HEK293 (cell line): ENCODE data around the gene ISM1.

Experiments
- CTCF ChIA-PET: fragments of 350-600 bp; formaldehyde crosslinking; extraction: SDS; loops from one replicate; lab custom pipeline; 2021; ENCODE audit warnings: antibody characterized with exemption; lab: Yijun Ruan, JAX
- POLR2A ChIA-PET: fragments of 300-600 bp; formaldehyde crosslinking; extraction: SDS; loops from one replicate; lab custom pipeline; 2020; ENCODE audit warnings: antibody characterized with exemption, inconsistent platforms; lab: Yijun Ruan, JAX
- H3K27ac ChIP-seq: fragments of 200-500 bp; sonication (Bioruptor generic); 2 replicates; pipeline ENCODE4 v1.5.1; 2014; ENCODE audit warnings: low read depth, low read length, control low read depth, inconsistent platforms; ENCODE audit errors: extremely low read depth
- H3K36me3 ChIP-seq, 2 experiments: fragments of 200-500 bp in 1 of 2; sonication (Bioruptor generic) in 1 of 2; 1 replicate in 1 of 2; 2 replicates in 1 of 2; pipeline ENCODE4 v1.5.1; 2014 to 2017; ENCODE audit warnings: inconsistent platforms in 2 of 2, low read length in 2 of 2; ENCODE audit not compliant: control insufficient read depth in 2 of 2, insufficient read depth in 1 of 2
- H3K4me1 ChIP-seq: fragments of 200-500 bp; sonication (Bioruptor generic); 2 replicates; pipeline ENCODE4 v1.5.1; 2014; ENCODE audit warnings: mild to moderate bottlenecking, low read length, inconsistent platforms; ENCODE audit not compliant: control insufficient read depth, insufficient read depth
- H3K4me3 ChIP-seq: 2 replicates; pipeline ENCODE4 v1.5.1; 2011; ENCODE audit warnings: low read depth, mild to moderate bottlenecking, control low read depth, low read length, moderate library complexity
- H3K9me3 ChIP-seq: fragments of 200-500 bp; sonication (Bioruptor generic); 2 replicates; pipeline ENCODE4 v1.5.1; 2014; ENCODE audit warnings: low read depth, low read length, inconsistent platforms; ENCODE audit not compliant: control insufficient read depth, insufficient read depth
- HOXA7 ChIP-seq: sonication (generic); formaldehyde crosslinking; IDR thresholded peaks from 2 replicates; pipeline ENCODE4 v1.8.1; 2022; ENCODE audit warnings: missing genetic modification reagents, borderline replicate concordance
- SCRT1 ChIP-seq: fragments of 450-650 bp; formaldehyde crosslinking; IDR thresholded peaks from 2 replicates; pipeline ENCODE4 v1.5.1; 2016; ENCODE audit warnings: missing biosample characterization, missing genetic modification characterization, borderline replicate concordance
- SP3 ChIP-seq: fragments of 450-650 bp; formaldehyde crosslinking; IDR thresholded peaks from 2 replicates; pipeline ENCODE4 v1.5.1; 2016; ENCODE audit warnings: missing biosample characterization, missing genetic modification characterization
- TRIM28 ChIP-seq: IDR thresholded peaks from 2 replicates; pipeline ENCODE4 v1.6.1; 2011; ENCODE audit warnings: low read length, control low read depth, borderline replicate concordance
- ZBTB48 ChIP-seq: fragments of 450-650 bp; formaldehyde crosslinking; IDR thresholded peaks from 2 replicates; pipeline ENCODE4 v1.5.1; 2016; ENCODE audit warnings: missing biosample characterization, missing genetic modification characterization
- ZBTB8A ChIP-seq: fragments of 450-650 bp; formaldehyde crosslinking; IDR thresholded peaks from 2 replicates; pipeline ENCODE4 v1.5.1; 2016; ENCODE audit warnings: missing biosample characterization, missing genetic modification characterization
- ZNF2 ChIP-seq: fragments of 450-650 bp; formaldehyde crosslinking; IDR thresholded peaks from 2 replicates; pipeline ENCODE4 v1.5.1; 2016; ENCODE audit warnings: missing biosample characterization, missing genetic modification characterization
- ZNF214 ChIP-seq: fragments of 450-650 bp; formaldehyde crosslinking; IDR thresholded peaks from 2 replicates; pipeline ENCODE4 v1.5.1; 2017; ENCODE audit warnings: missing biosample characterization, mild to moderate bottlenecking, missing genetic modification characterization, borderline replicate concordance
- ZNF248 ChIP-seq: fragments of 450-650 bp; formaldehyde crosslinking; IDR thresholded peaks from 2 replicates; pipeline ENCODE4 v1.5.1; 2017; ENCODE audit warnings: missing biosample characterization, missing genetic modification characterization
- ZNF341 ChIP-seq: fragments of 450-650 bp; formaldehyde crosslinking; IDR thresholded peaks from 2 replicates; pipeline ENCODE4; 2016; ENCODE audit warnings: low read depth, missing biosample characterization, missing genetic modification characterization
- ZNF416 ChIP-seq: fragments of 450-650 bp; formaldehyde crosslinking; IDR thresholded peaks from 2 replicates; pipeline ENCODE4 v1.5.1; 2016; ENCODE audit warnings: missing biosample characterization, missing genetic modification characterization
- ZNF560 ChIP-seq: fragments of 450-650 bp; formaldehyde crosslinking; IDR thresholded peaks from 2 replicates; pipeline ENCODE4 v1.5.1; 2017; ENCODE audit warnings: missing biosample characterization, missing genetic modification characterization, borderline replicate concordance
- ZNF629 ChIP-seq: fragments of 450-650 bp; formaldehyde crosslinking; IDR thresholded peaks from 2 replicates; pipeline ENCODE4 v1.5.1; 2017; ENCODE audit warnings: missing biosample characterization, missing genetic modification characterization
- ZNF654 ChIP-seq: fragments of 450-650 bp; formaldehyde crosslinking; IDR thresholded peaks from 2 replicates; pipeline ENCODE4 v1.5.1; 2016; ENCODE audit warnings: low read depth, missing biosample characterization, missing genetic modification characterization
- ZNF768 ChIP-seq: fragments of 450-650 bp; formaldehyde crosslinking; IDR thresholded peaks from 2 replicates; pipeline ENCODE4 v1.5.1; 2018; ENCODE audit warnings: missing biosample characterization, mild to moderate bottlenecking, missing genetic modification characterization
- ZNF837 ChIP-seq: fragments of 450-650 bp; formaldehyde crosslinking; IDR thresholded peaks from 2 replicates; pipeline ENCODE4 v1.5.1; 2016; ENCODE audit warnings: missing biosample characterization, missing genetic modification characterization
- TF ChIP-seq, protein P1 (sequence below): fragments of 450-650 bp; formaldehyde crosslinking; IDR thresholded peaks from 2 replicates; pipeline ENCODE4 v1.5.1; 2016; ENCODE audit warnings: missing biosample characterization, missing genetic modification characterization
- TF ChIP-seq, protein P2 (sequence below): fragments of 450-650 bp; formaldehyde crosslinking; IDR thresholded peaks from 2 replicates; pipeline ENCODE4 v1.5.1; 2016; ENCODE audit warnings: missing biosample characterization, missing genetic modification characterization
- TF ChIP-seq, protein P3 (sequence below): fragments of 450-650 bp; formaldehyde crosslinking; IDR thresholded peaks from 2 replicates; pipeline ENCODE4 v1.5.1; 2016; ENCODE audit warnings: missing biosample characterization, missing genetic modification characterization
- TF ChIP-seq, protein P4 (sequence below): fragments of 450-650 bp; formaldehyde crosslinking; IDR thresholded peaks from 2 replicates; pipeline ENCODE4 v1.5.1; 2016; ENCODE audit warnings: missing biosample characterization, missing genetic modification characterization
- TF ChIP-seq, protein P5 (sequence below): fragments of 450-650 bp; formaldehyde crosslinking; IDR thresholded peaks from 2 replicates; pipeline ENCODE4 v1.5.1; 2016; ENCODE audit warnings: missing biosample characterization, missing genetic modification characterization
- TF ChIP-seq, protein P6 (sequence below): fragments of 450-650 bp; formaldehyde crosslinking; optimal IDR thresholded peaks from 2 replicates; pipeline ENCODE3; 2016; ENCODE audit warnings: missing biosample characterization, mild to moderate bottlenecking, missing genetic modification characterization

ISM1 gene

DNA sequence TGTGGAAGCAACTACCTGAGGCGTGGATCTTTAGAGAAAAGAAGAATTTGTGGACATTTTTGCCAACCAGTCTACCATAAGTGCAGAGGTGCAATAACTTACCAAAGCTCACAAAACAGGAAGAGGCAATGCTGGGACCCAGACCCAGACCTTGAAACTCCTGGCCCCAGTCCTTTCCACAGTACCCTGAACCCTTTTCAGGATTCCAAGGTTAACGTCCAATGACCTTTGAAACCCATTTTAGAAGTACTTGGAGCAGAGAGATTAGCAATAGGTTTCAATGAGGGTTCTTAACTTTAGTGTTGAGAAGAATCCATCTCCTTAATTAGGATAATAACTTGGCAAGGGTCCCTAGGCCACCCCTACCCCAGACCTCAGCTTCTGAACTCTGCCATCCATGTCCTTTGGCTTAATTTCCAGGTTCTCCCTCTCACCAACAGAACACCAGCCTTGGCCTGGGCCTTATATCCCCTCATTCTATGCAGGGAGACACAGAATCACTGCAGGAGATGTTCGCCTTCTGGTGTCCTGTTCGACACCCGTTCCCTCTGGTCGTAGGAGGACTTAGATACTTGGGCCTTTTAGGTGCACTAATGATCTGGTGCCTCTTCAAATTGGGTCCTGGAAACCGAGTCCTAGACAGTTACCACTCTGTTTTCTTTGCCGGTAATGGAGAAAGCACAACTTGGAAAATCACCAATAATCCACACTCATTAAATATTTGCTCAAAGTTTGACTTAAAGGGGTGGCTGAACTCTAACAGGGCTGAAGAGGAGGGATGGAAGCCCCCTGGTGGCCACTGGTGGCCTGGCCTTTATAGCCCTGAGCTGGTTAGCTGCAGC is 40.6 kb downstream of the ISM1 start:
- CTCF ChIA-PET, result interaction anchor here (0.6 to 1.9 kb wide), 31 partner anchors 8 to 1085 kb away, joined by 3 to 10 read pairs (median 4); no protein-coding TSS in a partner anchor
- Histone ChIP-seq H3K27ac (no peak overlapping the region), H3K9me3 (no peaks in the 10 kb centered on the region), H3K4me1 (no peaks in the 10 kb centered on the region), H3K36me3 (no peaks in the 10 kb centered on the region), H3K4me3 (no peak overlapping the region)
- no peak for TF ChIP-seq SP3 (tag by site-specific recombination)
- TF ChIP-seq, protein P1, sequence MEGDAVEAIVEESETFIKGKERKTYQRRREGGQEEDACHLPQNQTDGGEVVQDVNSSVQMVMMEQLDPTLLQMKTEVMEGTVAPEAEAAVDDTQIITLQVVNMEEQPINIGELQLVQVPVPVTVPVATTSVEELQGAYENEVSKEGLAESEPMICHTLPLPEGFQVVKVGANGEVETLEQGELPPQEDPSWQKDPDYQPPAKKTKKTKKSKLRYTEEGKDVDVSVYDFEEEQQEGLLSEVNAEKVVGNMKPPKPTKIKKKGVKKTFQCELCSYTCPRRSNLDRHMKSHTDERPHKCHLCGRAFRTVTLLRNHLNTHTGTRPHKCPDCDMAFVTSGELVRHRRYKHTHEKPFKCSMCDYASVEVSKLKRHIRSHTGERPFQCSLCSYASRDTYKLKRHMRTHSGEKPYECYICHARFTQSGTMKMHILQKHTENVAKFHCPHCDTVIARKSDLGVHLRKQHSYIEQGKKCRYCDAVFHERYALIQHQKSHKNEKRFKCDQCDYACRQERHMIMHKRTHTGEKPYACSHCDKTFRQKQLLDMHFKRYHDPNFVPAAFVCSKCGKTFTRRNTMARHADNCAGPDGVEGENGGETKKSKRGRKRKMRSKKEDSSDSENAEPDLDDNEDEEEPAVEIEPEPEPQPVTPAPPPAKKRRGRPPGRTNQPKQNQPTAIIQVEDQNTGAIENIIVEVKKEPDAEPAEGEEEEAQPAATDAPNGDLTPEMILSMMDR (tag by site-specific recombination), result peak; percentile 33; the same call in 1 of the 2 replicates
- TF ChIP-seq ZNF248 (tag by site-specific recombination), result no peak
- no peak for TF ChIP-seq ZNF768 (tag by site-specific recombination)
- TF ChIP-seq ZNF654 (tag by site-specific recombination), result peak; percentile 23; the same call in 1 of the 2 replicates
- POLR2A ChIA-PET, result interaction anchor here (0.7 kb wide), 1 partner anchor 9 kb away, joined by 4 read pairs; no protein-coding TSS in a partner anchor

DNA sequence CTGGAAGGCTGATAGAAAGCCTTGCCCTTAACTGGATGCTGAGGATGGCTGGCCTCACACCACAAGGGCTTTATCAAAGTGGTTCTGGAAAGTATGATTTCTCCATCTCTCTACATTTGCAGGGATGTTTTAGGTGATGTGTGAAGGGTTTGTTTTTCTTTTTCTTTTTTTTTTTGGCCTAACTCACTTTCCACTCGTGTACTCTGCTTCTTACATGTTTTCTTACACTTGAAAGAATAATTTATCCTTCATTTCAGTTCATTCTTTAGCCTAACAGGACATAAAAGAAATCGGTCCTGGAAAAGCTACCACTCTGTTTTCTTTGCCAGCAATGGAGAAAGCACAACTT is 41.2 kb downstream of the ISM1 start:
- Histone ChIP-seq H3K36me3 (no peaks in the 10 kb centered on the region), H3K9me3 (no peaks in the 10 kb centered on the region), H3K27ac (no peak overlapping the region)
- POLR2A ChIA-PET, result no interaction called here
- TF ChIP-seq HOXA7 (CRISPR knock-in tag) (no peak), ZNF214 (tag by site-specific recombination) (no peak), ZNF341 (no peak), ZNF560 (tag by site-specific recombination) (no peak), ZBTB48 (no peak), ZNF2 (tag by site-specific recombination) (no peak), ZNF416 (tag by site-specific recombination) (no peak), SCRT1 (tag by site-specific recombination) (no peak), ZBTB8A (tag by site-specific recombination) (no peak), ZNF837 (tag by site-specific recombination) (no peak), TRIM28 (no peak), ZNF629 (tag by site-specific recombination) (no peak)
- TF ChIP-seq, protein P2, sequence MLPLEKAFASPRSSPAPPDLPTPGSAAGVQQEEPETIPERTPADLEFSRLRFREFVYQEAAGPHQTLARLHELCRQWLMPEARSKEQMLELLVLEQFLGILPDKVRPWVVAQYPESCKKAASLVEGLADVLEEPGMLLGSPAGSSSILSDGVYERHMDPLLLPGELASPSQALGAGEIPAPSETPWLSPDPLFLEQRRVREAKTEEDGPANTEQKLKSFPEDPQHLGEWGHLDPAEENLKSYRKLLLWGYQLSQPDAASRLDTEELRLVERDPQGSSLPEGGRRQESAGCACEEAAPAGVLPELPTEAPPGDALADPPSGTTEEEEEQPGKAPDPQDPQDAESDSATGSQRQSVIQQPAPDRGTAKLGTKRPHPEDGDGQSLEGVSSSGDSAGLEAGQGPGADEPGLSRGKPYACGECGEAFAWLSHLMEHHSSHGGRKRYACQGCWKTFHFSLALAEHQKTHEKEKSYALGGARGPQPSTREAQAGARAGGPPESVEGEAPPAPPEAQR, result no peak
- TF ChIP-seq, protein P3, sequence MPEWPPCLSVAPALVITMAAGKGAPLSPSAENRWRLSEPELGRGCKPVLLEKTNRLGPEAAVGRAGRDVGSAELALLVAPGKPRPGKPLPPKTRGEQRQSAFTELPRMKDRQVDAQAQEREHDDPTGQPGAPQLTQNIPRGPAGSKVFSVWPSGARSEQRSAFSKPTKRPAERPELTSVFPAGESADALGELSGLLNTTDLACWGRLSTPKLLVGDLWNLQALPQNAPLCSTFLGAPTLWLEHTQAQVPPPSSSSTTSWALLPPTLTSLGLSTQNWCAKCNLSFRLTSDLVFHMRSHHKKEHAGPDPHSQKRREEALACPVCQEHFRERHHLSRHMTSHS (tag by site-specific recombination), result no peak
- TF ChIP-seq, protein P4, sequence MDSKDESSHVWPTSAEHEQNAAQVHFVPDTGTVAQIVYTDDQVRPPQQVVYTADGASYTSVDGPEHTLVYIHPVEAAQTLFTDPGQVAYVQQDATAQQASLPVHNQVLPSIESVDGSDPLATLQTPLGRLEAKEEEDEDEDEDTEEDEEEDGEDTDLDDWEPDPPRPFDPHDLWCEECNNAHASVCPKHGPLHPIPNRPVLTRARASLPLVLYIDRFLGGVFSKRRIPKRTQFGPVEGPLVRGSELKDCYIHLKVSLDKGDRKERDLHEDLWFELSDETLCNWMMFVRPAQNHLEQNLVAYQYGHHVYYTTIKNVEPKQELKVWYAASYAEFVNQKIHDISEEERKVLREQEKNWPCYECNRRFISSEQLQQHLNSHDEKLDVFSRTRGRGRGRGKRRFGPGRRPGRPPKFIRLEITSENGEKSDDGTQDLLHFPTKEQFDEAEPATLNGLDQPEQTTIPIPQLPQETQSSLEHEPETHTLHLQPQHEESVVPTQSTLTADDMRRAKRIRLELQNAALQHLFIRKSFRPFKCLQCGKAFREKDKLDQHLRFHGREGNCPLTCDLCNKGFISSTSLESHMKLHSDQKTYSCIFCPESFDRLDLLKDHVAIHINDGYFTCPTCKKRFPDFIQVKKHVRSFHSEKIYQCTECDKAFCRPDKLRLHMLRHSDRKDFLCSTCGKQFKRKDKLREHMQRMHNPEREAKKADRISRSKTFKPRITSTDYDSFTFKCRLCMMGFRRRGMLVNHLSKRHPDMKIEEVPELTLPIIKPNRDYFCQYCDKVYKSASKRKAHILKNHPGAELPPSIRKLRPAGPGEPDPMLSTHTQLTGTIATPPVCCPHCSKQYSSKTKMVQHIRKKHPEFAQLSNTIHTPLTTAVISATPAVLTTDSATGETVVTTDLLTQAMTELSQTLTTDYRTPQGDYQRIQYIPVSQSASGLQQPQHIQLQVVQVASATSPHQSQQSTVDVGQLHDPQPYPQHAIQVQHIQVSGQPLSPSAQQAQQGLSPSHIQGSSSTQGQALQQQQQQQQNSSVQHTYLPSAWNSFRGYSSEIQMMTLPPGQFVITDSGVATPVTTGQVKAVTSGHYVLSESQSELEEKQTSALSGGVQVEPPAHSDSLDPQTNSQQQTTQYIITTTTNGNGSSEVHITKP (tag by site-specific recombination), result no peak
- TF ChIP-seq, protein P5, sequence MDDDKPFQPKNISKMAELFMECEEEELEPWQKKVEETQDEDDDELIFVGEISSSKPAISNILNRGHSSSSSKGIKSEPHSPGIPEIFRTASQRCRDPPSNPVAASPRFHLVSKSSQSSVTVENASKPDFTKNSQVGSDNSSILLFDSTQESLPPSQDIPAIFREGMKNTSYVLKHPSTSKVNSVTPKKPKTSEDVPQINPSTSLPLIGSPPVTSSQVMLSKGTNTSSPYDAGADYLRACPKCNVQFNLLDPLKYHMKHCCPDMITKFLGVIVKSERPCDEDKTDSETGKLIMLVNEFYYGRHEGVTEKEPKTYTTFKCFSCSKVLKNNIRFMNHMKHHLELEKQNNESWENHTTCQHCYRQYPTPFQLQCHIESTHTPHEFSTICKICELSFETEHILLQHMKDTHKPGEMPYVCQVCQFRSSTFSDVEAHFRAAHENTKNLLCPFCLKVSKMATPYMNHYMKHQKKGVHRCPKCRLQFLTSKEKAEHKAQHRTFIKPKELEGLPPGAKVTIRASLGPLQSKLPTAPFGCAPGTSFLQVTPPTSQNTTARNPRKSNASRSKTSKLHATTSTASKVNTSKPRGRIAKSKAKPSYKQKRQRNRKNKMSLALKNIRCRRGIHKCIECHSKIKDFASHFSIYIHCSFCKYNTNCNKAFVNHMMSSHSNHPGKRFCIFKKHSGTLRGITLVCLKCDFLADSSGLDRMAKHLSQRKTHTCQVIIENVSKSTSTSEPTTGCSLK (tag by site-specific recombination), result no peak
- TF ChIP-seq, protein P6, sequence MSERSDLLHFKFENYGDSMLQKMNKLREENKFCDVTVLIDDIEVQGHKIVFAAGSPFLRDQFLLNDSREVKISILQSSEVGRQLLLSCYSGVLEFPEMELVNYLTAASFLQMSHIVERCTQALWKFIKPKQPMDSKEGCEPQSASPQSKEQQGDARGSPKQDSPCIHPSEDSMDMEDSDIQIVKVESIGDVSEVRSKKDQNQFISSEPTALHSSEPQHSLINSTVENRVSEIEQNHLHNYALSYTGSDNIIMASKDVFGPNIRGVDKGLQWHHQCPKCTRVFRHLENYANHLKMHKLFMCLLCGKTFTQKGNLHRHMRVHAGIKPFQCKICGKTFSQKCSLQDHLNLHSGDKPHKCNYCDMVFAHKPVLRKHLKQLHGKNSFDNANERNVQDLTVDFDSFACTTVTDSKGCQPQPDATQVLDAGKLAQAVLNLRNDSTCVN (tag by site-specific recombination), result no peak
- TF ChIP-seq, all 188 proteins: peak for 0
- CTCF ChIA-PET, result interaction anchor here (0.6 to 1.5 kb wide), 19 partner anchors 9 to 1464 kb away, joined by 3 to 10 read pairs (median 4); no protein-coding TSS in a partner anchor
- Histone ChIP-seq H3K4me1 (no peaks in the 10 kb centered on the region), H3K4me3 (no peak overlapping the region)
